Pancreas (tissue), 10 donors: ENCODE data around the gene CWC22. TPM values are rescaled to one million over a fixed set of nuclear protein-coding genes. Genes with fewer than 3 reads are reported as not detected.

Experiments
- ATAC-seq, 4 donors: fragments of 200-7000 bp; cut with Tn5 transposase; one replicate each; pipeline versions ENCODE4 v1.8.0 to v1.9.1; 2020; ENCODE audit warnings: mild to moderate bottlenecking in 4 of 4, moderate library complexity in 4 of 4
- DNase-seq, 6 donors: peaks; one replicate each; pipeline ENCODE4 v3.0.0-alpha.2; 2020
- FAIRE-seq: peaks from 2 replicates; lab custom pipeline; 2012; peaks lifted over from hg19 to GRCh38; lab: Jason Lieb, UNC
- H3K27ac ChIP-seq, 4 donors: fragments of 200-600 bp; sonication (generic); 1 replicate in 3 of 4; 2 replicates in 1 of 4; pipeline versions ENCODE4 v1.5.0 to v1.8.0; 2020
- H3K27me3 ChIP-seq, 4 donors: fragments of 200-600 bp; one replicate each; pipeline ENCODE4 v1.8.0; 2021
- H3K36me3 ChIP-seq, 3 donors: fragments of 200-600 bp; sonication (generic) in 1 of 3; one replicate each; pipeline versions ENCODE4 v1.5.0 to v1.8.0; 2020 to 2021
- H3K4me1 ChIP-seq, 3 donors: fragments of 200-600 bp; one replicate each; pipeline ENCODE4 v1.8.0; 2021
- H3K4me3 ChIP-seq, 4 donors: fragments of 200-600 bp; sonication (generic) in 2 of 4; one replicate each; pipeline versions ENCODE4 v1.5.0 to v1.8.0; 2020 to 2021
- H3K9me3 ChIP-seq, 4 donors: fragments of 200-600 bp; one replicate each; pipeline ENCODE4 v1.8.0; 2021
- WGBS, 2 donors: extraction: QIAGEN DNeasy Blood & Tissue Kit; methylation state at CpG; one replicate each; pipeline ENCODE4 v1.1.7; 2013; 5-methylcytosine and 5-hydroxymethylcytosine counted together
- intact Hi-C, 3 donors: fragments of 100-400 bp; cut with DNase I; formaldehyde crosslinking; loops; one replicate each; pipeline versions ENCODE4 v1.11.1 to v1.14.2; 2022
- polyA plus RNA-seq, 2 donors: library from polyadenylated mRNA; stranded (reverse); fragments of 200-250 nt; gene quantifications; one replicate each; pipeline ENCODE4 v1.2.3, GENCODE V29; 2013
- total RNA-seq, 6 donors: library from RNA; stranded (reverse); fragmentation: NEBNext Ultra II Directional in 4 of 6; extraction: Animal tissue kit (Norgen Biotek cat#: 25700) in 4 of 6; gene quantifications; one replicate each; pipeline versions ENCODE4 v1.2.1 to v1.2.4, GENCODE V29; 2021 to 2023
- TF ChIP-seq, protein P1 (sequence below), 4 donors: fragments of 200-600 bp; sonication (generic) in 3 of 4; IDR thresholded peaks; one replicate each; pipeline versions ENCODE4 v1.5.0 to v1.8.0; 2021; ENCODE audit warnings: antibody characterized with exemption in 4 of 4
- donor health status: healthy with polysubstance abuse.
- donor health status: DM: no; HTN: no; CAD: no; lungs with moderate emphysema.
- donor health status: DM: no; HTN: no; CAD: no.
- donor health status: control.
- donor health status: control.
- donor health status: Bipolar disorder and iron deficiency.
- donor health status: DM: yes; HTN: yes; CAD: no.
- donor health status: DM: no; HTN: no; CAD: no.
- donor health status: DM: no; HTN: no; CAD: no.
- donor health status: DM: yes; HTN: yes; CAD: no.

Gene CWC22
- total and polyA plus RNA-seq, 8 donors = 4.7 to 10.4 (median 7.0) TPM

DNA sequence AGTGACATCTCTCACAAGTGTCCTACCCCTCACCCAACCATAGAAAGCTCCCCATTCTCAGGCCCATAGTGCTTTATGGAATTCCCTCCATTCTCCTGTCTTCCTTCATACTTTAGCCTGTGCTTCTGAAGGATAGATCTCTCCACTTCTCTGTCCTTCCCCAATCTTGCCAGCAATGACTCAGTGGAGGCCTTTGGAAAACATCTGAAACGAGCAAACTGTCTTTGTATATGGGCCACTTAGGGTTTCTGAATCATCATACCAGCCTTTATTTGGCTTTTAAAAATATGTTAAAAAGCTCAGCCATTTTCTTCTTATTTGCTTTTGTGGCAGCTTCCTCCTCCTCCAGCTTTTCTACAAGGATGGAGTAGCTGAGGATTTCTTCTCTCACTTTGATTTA, 80.1 kb downstream of the CWC22 start:
- H3K4me3 ChIP-seq = no peak overlapping the region
- no peaks in the 10 kb centered on the region for H3K27me3 ChIP-seq
- H3K36me3 ChIP-seq = no peaks in the 10 kb centered on the region
- FAIRE-seq = no peak
- DNase-seq = no peak
- no peak for ATAC-seq
- no peak overlapping the region for H3K27ac ChIP-seq
- H3K4me1 ChIP-seq = no peaks in the 10 kb centered on the region
- WGBS, 2 donors = 83 to 100% methylated on average over 1 of the region's 1 CpG
- TF ChIP-seq, protein P1, sequence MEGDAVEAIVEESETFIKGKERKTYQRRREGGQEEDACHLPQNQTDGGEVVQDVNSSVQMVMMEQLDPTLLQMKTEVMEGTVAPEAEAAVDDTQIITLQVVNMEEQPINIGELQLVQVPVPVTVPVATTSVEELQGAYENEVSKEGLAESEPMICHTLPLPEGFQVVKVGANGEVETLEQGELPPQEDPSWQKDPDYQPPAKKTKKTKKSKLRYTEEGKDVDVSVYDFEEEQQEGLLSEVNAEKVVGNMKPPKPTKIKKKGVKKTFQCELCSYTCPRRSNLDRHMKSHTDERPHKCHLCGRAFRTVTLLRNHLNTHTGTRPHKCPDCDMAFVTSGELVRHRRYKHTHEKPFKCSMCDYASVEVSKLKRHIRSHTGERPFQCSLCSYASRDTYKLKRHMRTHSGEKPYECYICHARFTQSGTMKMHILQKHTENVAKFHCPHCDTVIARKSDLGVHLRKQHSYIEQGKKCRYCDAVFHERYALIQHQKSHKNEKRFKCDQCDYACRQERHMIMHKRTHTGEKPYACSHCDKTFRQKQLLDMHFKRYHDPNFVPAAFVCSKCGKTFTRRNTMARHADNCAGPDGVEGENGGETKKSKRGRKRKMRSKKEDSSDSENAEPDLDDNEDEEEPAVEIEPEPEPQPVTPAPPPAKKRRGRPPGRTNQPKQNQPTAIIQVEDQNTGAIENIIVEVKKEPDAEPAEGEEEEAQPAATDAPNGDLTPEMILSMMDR (IDR thresholded peaks at IDR 0.05) = no peak
- intact Hi-C loops = no loop called here
- no peaks in the 10 kb centered on the region for H3K9me3 ChIP-seq

DNA sequence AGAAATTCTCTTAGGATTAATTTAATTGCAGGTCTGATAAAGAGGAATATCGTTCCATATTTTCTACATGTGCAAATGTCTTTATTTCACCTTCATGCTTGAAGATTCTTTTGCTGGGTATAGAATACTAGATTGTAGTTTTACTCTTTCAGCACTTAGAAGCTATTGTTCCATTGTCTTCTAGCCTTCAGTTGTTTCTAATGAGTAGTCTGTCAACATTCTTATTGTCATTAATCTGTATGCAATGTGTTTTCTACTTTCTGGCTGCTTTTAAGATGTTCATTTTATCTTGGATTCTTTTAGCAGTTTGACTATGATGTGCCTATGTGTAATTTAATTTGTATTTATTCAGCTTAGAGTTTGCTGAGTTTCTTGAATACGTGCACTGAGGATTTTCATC, 81.4 kb downstream of the CWC22 start:
- H3K4me1 ChIP-seq = no peaks in the 10 kb centered on the region
- no peak for FAIRE-seq
- no peak for DNase-seq
- 50 to 72% methylated on average over 2 of the region's 2 CpGs for WGBS, 2 donors
- ATAC-seq = no peak
- no peak overlapping the region for H3K4me3 ChIP-seq
- intact Hi-C loops = no loop called here
- TF ChIP-seq, protein P1 (IDR thresholded peaks at IDR 0.05) = no peak
- H3K36me3 ChIP-seq = no peaks in the 10 kb centered on the region
- no peak overlapping the region for H3K27ac ChIP-seq
- H3K9me3 ChIP-seq = no peaks in the 10 kb centered on the region
- H3K27me3 ChIP-seq = no peaks in the 10 kb centered on the region

DNA sequence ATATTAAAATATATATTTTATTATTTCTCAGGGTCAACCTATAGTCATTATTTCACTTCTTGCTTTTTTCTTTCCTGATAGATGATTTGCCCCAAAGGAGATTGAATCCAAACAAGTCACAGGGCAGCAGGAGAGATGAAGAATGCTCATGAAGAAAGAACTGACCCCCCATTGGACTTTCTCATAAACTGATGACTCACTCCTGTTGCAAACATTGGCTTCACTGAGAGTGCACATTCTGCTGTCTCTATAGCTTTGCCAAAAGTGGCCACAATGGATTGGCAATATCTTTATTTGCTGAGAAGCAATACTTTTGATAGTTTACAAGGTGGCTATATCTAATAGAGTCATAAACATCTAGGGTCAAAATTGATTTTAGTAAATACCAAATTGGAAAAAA, 89.8 kb downstream of the CWC22 start:
- intact Hi-C loops = no loop called here
- peak in 1 of 4 donors; percentile 46 for ATAC-seq

DNA sequence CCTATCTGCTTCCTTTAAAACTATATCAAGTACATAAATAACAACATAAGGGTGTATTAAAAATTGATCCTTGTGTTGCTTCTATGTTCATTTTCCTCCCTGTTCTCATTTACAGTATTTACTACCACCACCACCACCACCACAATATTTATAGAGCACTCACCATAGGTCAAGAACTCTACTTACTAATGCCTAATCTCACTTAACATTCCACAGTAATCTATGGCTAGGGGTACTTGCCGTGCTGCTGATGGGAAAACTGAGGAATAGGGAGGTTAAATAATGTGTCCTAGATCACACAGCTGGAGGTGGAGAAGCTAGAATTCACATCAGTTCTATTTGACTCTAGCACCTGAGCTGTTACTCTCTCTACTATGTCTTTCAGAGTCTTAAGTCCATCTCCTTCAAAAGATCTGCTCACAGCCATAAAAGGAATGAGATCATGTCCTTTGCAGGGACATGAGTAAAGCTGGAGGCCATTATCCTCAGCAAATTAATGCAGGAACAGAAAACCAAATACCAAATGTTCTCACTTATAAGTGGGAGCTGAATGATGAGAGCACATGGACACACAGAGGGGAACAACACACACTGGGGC, 91.6 kb downstream of the CWC22 start:
- WGBS, 2 donors = 55 to 67% methylated on average over 1 of the region's 1 CpG
- no peaks in the 10 kb centered on the region for H3K4me1 ChIP-seq
- FAIRE-seq (no peak), ATAC-seq (no peak), DNase-seq (no peak)
- TF ChIP-seq, protein P1 (IDR thresholded peaks at IDR 0.05) = no peak
- no peaks in the 10 kb centered on the region for H3K27me3 ChIP-seq
- H3K4me3 ChIP-seq = no peak overlapping the region
- H3K36me3 ChIP-seq = no peaks in the 10 kb centered on the region
- intact Hi-C loops = no loop called here
- no peak overlapping the region for H3K27ac ChIP-seq
- H3K9me3 ChIP-seq = no peaks in the 10 kb centered on the region

More for the DNA sequence above, 89.8 kb downstream of the CWC22 start:
- FAIRE-seq = no peak
- no peaks in the 10 kb centered on the region for H3K9me3 ChIP-seq
- no peaks in the 10 kb centered on the region for H3K36me3 ChIP-seq
- TF ChIP-seq, protein P1 (IDR thresholded peaks at IDR 0.05) = no peak
- no peak for DNase-seq
- no peak overlapping the region for H3K27ac ChIP-seq
- no peak overlapping the region for H3K4me3 ChIP-seq
- H3K27me3 ChIP-seq = no peaks in the 10 kb centered on the region
- H3K4me1 ChIP-seq = no peaks in the 10 kb centered on the region

DNA sequence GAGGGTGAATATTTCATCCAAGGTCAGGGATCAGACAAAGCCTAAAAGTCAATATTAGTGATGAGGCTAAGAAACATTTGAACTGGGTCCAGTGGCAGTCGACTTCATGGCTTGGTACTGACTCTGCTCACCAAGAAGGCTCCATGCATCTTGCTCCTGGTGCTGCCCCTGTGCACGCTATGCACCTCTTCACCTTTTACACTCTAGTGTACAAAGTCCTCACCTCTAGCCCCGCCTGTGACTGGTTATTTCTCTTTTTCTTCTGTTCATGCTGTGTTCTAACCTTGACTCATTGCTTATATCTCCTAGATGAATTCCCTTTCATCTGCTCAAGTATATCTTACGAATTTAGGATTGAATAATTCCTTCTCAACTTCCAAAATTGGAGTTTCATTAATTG, 93.3 kb downstream of the CWC22 start:
- no peak overlapping the region for H3K4me3 ChIP-seq
- H3K27ac ChIP-seq = no peak overlapping the region
- H3K36me3 ChIP-seq = no peaks in the 10 kb centered on the region
- FAIRE-seq (no peak), DNase-seq (no peak), ATAC-seq (no peak)
- intact Hi-C loops = no loop called here
- no peaks in the 10 kb centered on the region for H3K27me3 ChIP-seq
- TF ChIP-seq, protein P1 (IDR thresholded peaks at IDR 0.05) = no peak
- H3K4me1 ChIP-seq = no peaks in the 10 kb centered on the region
- H3K9me3 ChIP-seq = no peaks in the 10 kb centered on the region
- WGBS, 2 donors = 81 to 90% methylated on average over 4 of the region's 4 CpGs
